T-helper 2 cell (primary cell): ENCODE results near the gene WNT9A.
A peak's percentile ranks its signal among the peaks of the same experiment; 100 is the strongest.
"Not testable (repeated sequence)": the region's sequence is repeated elsewhere in the genome, so short reads cannot be mapped to it uniquely, and the experiment has no call there.

Source experiments
- DNase-seq, 5 experiments: peaks; one replicate each; pipeline versions ENCODE4 v3.0.0 to v3.0.0-alpha.2; 2012 to 2022
- total RNA-seq, 2 donors: gene quantifications; one replicate each; lab custom pipeline; 2026; lab: John Stamatoyannopoulos, UW

The WNT9A gene
- total RNA-seq = 0.40 to 0.94 reads per million in 2 donors

- DNase-seq = peak in 2 of 5 experiments; percentile 8 to 47
These were observed at the start of gene WNT9A for GRCh38 chr1:227947676-227948492. Gene WNT9A, minus strand, starts transcription at chr1:227947932. Its CDS starts 45 bp downstream, at chr1:227947887.

GRCh38 chr1:227996187-227996950, 48.6 kb upstream of the WNT9A start:
- no peak for DNase-seq

GRCh38 chr1:227994632-227995300, 47.0 kb upstream of the WNT9A start:
- no peak for DNase-seq

- DNase-seq = no peak
These were observed 39.4 kb upstream of the WNT9A start for GRCh38 chr1:227987181-227987580.

- not testable (repeated sequence) for DNase-seq
These were observed 28.0 kb upstream of the WNT9A start for GRCh38 chr1:227975583-227976283.

- not testable (repeated sequence) for DNase-seq
These were observed 26.1 kb upstream of the WNT9A start for GRCh38 chr1:227973724-227974288.

GRCh38 chr1:227972843-227973374, 25.2 kb upstream of the WNT9A start:
- not testable (repeated sequence) for DNase-seq

GRCh38 chr1:227972283-227972679, 24.5 kb upstream of the WNT9A start:
- not testable (repeated sequence) for DNase-seq

GRCh38 chr1:227971643-227972282, 24.0 kb upstream of the WNT9A start:
- DNase-seq = not testable (repeated sequence)

GRCh38 chr1:227971216-227971615, 23.5 kb upstream of the WNT9A start:
- DNase-seq = not testable (repeated sequence)

GRCh38 chr1:227970076-227970995, 22.6 kb upstream of the WNT9A start:
- not testable (repeated sequence) for DNase-seq

- not testable (repeated sequence) for DNase-seq
These were observed 20.1 kb upstream of the WNT9A start for GRCh38 chr1:227967815-227968214.

- DNase-seq = not testable (repeated sequence)
These were observed 19.0 kb upstream of the WNT9A start for GRCh38 chr1:227966733-227967132.

- no peak for DNase-seq
These were observed 14.1 kb upstream of the WNT9A start for GRCh38 chr1:227961651-227962466.

- DNase-seq = no peak
These were observed 11.7 kb upstream of the WNT9A start for GRCh38 chr1:227959325-227959860.

- no peak for DNase-seq
These were observed 11.0 kb upstream of the WNT9A start for GRCh38 chr1:227958617-227959324.

- DNase-seq = no peak
These were observed 8.1 kb upstream of the WNT9A start for GRCh38 chr1:227955808-227956207.

GRCh38 chr1:227954163-227954850, 6.6 kb upstream of the WNT9A start:
- no peak for DNase-seq
